ENCODE measurements around the gene FOXP4. TPM values are rescaled to one million over a fixed set of nuclear protein-coding genes. Genes with fewer than 3 reads are reported as not detected.

FOXP4 gene
- total RNA-seq, 1 donor: 3.3 TPM

DNA sequence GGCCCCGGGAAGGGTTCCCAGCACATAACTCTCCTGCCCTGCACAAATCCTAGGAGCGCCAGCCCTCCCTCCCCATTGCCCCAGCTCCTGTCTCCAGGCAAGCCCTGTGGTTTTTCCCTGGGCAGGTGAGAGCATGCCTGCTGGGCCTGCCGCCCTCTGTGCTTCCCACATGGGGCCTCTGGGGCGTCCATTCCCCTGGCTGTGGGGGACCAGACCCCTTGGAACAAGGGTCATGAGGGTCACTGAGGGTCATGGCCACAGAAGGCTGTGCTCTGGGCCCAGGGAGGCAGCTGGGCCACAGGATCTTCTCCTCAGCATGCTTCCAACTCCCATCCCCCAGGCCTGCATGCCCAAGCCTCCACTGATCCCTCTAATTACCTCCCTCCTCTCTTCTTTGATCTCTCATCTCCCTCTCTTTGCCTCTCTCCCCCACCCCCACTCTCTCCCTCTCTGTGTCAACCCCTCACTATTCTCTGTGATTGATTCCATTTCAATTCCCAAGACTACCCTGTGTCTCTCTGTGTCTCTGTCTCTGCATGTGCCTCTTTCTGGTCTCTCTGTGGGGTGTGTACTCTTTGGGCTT, 98.2 kb downstream of the FOXP4 start:
- H3K4me3 ChIP-seq (ENCODE audit: insufficient read depth, low read length): no peak overlapping the region
- H3K36me3 ChIP-seq (ENCODE audit: insufficient read depth, low read length): no peaks in the 10 kb centered on the region
- no peak overlapping the region for H2AFZ ChIP-seq (ENCODE audit: low read length)
- no peaks in the 10 kb centered on the region for H3K9me3 ChIP-seq (ENCODE audit: low read depth, low read length)
- peaks cover 63% of the 10 kb centered on the region for H3K27me3 ChIP-seq (ENCODE audit: insufficient read depth, low read length)
- DNase-seq (ENCODE audit: insufficient read length, low spot score, missing footprints): peak; percentile 65
- H4K20me1 ChIP-seq (ENCODE audit: insufficient read depth, low read length): no peaks in the 10 kb centered on the region
- H3K79me2 ChIP-seq (ENCODE audit: insufficient read depth, low read length): no peaks in the 10 kb centered on the region
- no peak overlapping the region for H3K27ac ChIP-seq (ENCODE audit: low read depth, low read length)
- no peak overlapping the region for H3K4me2 ChIP-seq (ENCODE audit: insufficient read depth, low read length)
- TF ChIP-seq, protein P1, sequence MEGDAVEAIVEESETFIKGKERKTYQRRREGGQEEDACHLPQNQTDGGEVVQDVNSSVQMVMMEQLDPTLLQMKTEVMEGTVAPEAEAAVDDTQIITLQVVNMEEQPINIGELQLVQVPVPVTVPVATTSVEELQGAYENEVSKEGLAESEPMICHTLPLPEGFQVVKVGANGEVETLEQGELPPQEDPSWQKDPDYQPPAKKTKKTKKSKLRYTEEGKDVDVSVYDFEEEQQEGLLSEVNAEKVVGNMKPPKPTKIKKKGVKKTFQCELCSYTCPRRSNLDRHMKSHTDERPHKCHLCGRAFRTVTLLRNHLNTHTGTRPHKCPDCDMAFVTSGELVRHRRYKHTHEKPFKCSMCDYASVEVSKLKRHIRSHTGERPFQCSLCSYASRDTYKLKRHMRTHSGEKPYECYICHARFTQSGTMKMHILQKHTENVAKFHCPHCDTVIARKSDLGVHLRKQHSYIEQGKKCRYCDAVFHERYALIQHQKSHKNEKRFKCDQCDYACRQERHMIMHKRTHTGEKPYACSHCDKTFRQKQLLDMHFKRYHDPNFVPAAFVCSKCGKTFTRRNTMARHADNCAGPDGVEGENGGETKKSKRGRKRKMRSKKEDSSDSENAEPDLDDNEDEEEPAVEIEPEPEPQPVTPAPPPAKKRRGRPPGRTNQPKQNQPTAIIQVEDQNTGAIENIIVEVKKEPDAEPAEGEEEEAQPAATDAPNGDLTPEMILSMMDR (IDR thresholded peaks at IDR 0.05; ENCODE audit: extremely low read depth, low read depth, low read length): no peak
- H3K4me1 ChIP-seq (ENCODE audit: insufficient read depth, low read length): no peaks in the 10 kb centered on the region

DNA sequence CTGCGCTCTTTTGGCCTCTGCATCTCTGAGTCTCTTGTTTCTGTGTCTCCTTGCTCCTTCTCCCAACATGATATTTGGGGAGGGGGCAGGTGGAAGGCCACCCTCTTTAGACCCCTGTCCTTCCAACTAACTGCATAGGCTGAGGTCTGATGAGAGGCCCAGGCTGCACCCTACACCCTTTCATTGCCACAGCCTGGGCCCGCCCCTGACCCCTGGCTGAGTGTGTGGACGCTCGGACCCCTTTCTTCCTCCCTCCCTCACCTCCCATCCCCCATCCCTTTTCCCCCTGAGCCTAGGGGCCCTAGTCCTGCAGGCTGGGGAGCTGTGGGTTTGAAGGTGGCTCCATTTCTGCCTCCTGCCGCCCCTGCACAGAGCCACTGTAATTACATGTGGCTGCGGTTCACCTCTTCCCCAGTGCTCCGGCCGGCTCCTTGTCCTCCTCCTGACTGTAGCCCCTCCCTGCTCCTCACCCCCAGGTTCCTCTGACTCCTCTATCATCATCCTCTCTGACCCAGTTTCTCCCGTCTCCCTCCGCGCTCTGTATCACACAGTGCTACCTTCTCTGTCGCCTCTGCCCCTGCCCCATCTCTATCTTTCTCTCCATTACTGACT, 98.9 kb downstream of the FOXP4 start:
- Histone ChIP-seq H2AFZ (ENCODE audit: low read length) (no peak overlapping the region), H3K27ac (ENCODE audit: low read depth, low read length) (no peak overlapping the region), H3K4me3 (ENCODE audit: insufficient read depth, low read length) (no peak overlapping the region), H3K9me3 (ENCODE audit: low read depth, low read length) (no peaks in the 10 kb centered on the region), H3K27me3 (ENCODE audit: insufficient read depth, low read length) (peaks cover 56% of the 10 kb centered on the region), H3K36me3 (ENCODE audit: insufficient read depth, low read length) (no peaks in the 10 kb centered on the region), H4K20me1 (ENCODE audit: insufficient read depth, low read length) (no peaks in the 10 kb centered on the region), H3K79me2 (ENCODE audit: insufficient read depth, low read length) (no peaks in the 10 kb centered on the region), H3K4me1 (ENCODE audit: insufficient read depth, low read length) (no peaks in the 10 kb centered on the region), H3K4me2 (ENCODE audit: insufficient read depth, low read length) (no peak overlapping the region)
- TF ChIP-seq, protein P1 (IDR thresholded peaks at IDR 0.05; ENCODE audit: extremely low read depth, low read depth, low read length): no peak
- DNase-seq (ENCODE audit: insufficient read length, low spot score, missing footprints): no peak

DNA sequence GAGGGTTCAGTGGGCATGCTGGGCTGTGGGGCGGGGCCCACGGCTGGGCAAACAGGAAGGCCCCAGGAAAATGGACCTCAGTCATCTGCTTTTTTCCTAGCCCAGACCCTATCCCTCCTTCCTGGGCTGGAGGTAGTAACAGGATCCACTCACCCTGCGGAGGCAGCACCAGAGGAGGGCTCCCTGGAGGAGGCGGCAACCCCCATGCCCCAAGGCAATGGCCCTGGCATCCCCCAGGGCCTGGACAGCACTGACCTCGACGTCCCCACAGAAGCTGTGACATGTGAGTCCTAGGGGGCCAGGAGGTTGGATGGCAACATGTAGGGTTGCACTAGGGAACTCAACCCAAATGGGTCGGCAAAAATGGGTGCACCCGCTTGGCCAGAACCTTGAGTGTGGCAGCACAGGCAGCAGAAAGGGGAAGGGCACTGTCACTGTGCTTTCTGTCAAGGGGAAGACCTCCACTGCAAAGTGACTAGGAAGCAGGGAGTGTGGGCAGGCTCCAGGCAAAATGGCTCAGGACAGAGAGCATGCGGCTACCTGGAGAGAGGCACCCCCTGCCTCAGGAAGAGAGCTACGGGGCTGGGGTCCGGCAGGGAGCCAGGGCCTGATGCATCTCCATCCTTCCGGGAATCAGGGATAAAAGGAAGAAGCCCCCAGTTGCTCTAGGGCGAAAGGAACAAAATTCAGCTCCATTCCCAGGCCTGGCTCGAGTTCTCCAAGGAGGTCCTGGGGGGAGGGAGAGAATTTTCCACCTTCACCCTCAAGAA, 100.0 kb downstream of the FOXP4 start:
- TF ChIP-seq, protein P1 (IDR thresholded peaks at IDR 0.05; ENCODE audit: extremely low read depth, low read depth, low read length): no peak
- Histone ChIP-seq H3K4me1 (ENCODE audit: insufficient read depth, low read length) (no peaks in the 10 kb centered on the region), H2AFZ (ENCODE audit: low read length) (no peak overlapping the region), H3K36me3 (ENCODE audit: insufficient read depth, low read length) (no peaks in the 10 kb centered on the region), H3K27ac (ENCODE audit: low read depth, low read length) (no peak overlapping the region), H3K4me3 (ENCODE audit: insufficient read depth, low read length) (no peak overlapping the region), H4K20me1 (ENCODE audit: insufficient read depth, low read length) (no peaks in the 10 kb centered on the region), H3K27me3 (ENCODE audit: insufficient read depth, low read length) (peaks cover 45% of the 10 kb centered on the region), H3K79me2 (ENCODE audit: insufficient read depth, low read length) (no peaks in the 10 kb centered on the region), H3K9me3 (ENCODE audit: low read depth, low read length) (no peaks in the 10 kb centered on the region), H3K4me2 (ENCODE audit: insufficient read depth, low read length) (no peak overlapping the region)
- DNase-seq (ENCODE audit: insufficient read length, low spot score, missing footprints): peak; percentile 77

DNA sequence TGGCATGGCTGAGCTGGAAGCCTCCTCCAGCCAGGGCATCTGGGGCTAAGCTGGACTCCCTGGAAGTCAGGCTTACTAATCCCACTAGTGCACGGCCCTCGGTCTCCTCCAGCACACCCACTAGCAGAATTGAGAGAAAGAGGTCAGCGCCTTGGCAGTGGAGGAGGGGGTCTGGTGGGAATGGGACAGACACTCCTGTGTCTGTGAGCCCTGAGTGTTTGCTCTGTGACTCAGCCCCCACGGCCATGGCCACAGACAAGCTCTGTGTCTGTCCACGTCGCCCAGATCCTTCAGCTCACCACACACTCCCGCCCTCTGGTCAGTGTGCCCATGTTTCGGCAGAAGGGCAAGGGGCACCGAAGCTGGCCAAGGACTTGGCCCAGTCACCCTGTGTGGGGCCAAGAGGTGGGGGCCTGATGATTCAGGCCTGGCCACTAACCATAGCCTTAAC, 100.9 kb downstream of the FOXP4 start:
- Histone ChIP-seq H3K79me2 (ENCODE audit: insufficient read depth, low read length) (no peaks in the 10 kb centered on the region), H3K4me1 (ENCODE audit: insufficient read depth, low read length) (no peaks in the 10 kb centered on the region), H3K9me3 (ENCODE audit: low read depth, low read length) (no peaks in the 10 kb centered on the region), H3K27ac (ENCODE audit: low read depth, low read length) (no peak overlapping the region), H3K27me3 (ENCODE audit: insufficient read depth, low read length) (peaks cover 40% of the 10 kb centered on the region), H4K20me1 (ENCODE audit: insufficient read depth, low read length) (no peaks in the 10 kb centered on the region), H3K36me3 (ENCODE audit: insufficient read depth, low read length) (no peaks in the 10 kb centered on the region), H3K4me2 (ENCODE audit: insufficient read depth, low read length) (no peak overlapping the region), H2AFZ (ENCODE audit: low read length) (no peak overlapping the region), H3K4me3 (ENCODE audit: insufficient read depth, low read length) (no peak overlapping the region)
- TF ChIP-seq, protein P1 (IDR thresholded peaks at IDR 0.05; ENCODE audit: extremely low read depth, low read depth, low read length): no peak
- DNase-seq (ENCODE audit: insufficient read length, low spot score, missing footprints): peak; percentile 86
